ENCODE data around the gene IL6R.

Gene IL6R

GRCh38 chr1:154503898-154504297, 98.8 kb downstream of the IL6R start:
- no peak for DNase-seq (ENCODE audit: low read depth in 2 of 3, low spot score in 1 of 3)

GRCh38 chr1:154512760-154513159, 107.6 kb downstream of the IL6R start:
- no peak for DNase-seq (ENCODE audit: low read depth in 2 of 3, low spot score in 1 of 3)

- no peak for DNase-seq (ENCODE audit: low read depth in 2 of 3, low spot score in 1 of 3)
Observed at GRCh38 chr1:154514066-154514553, 109.0 kb downstream of the IL6R start.

GRCh38 chr1:154517661-154518060, 112.5 kb downstream of the IL6R start:
- no peak for DNase-seq (ENCODE audit: low read depth in 2 of 3, low spot score in 1 of 3)
